NCI-H748 (cell line): Measurements from ENCODE around the gene HAL.
A peak's percentile ranks its signal among the peaks of the same experiment; 100 is the strongest.
"Not testable (repeated sequence)": the region's sequence is repeated elsewhere in the genome, so short reads cannot be mapped to it uniquely, and the experiment has no call there.

Experiments
- DNase-seq: peaks from one replicate; lab custom pipeline; 2025; ENCODE audit not compliant: unreplicated experiment; lab: John Stamatoyannopoulos, UW

HAL gene

DNA sequence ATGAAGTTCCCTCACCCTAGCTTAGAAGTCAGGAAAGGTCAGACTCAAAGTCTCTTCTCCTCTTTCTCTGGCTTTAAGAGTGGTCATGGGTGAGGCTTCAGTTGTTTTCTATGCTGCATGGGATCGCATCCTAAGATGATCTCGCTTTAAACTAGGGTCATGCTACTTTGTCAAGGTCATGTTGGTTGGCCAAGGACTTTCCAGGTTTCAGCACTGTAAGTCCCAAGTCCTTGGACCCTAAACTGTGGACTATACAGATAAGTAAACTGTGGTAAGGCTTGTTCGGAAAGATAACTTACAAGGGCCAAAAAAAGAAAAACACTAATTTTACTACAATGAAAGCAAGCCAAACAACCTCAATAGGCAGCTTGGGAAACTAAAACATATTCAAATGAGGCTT is 17.4 kb downstream of the HAL start:
- DNase-seq, result no peak

DNA sequence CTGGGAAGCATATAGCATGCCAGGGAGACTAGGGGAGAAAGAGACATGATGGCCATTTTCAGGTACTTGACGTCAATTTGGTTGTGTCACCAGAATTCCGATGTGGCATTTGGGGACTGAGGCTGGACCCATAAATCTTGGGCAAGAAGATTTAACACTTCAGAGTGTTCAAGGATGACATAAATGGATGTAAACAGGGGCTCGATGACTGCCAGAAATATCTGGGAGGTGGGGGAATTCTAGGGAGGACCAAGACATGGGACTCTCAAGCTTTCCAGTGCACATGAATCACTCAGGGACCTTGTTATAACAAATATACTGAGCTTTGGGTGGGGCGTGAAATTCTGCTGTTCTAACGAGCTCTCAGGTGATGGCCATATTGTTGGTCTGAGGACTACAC is 17.8 kb downstream of the HAL start:
- no peak for DNase-seq

DNA sequence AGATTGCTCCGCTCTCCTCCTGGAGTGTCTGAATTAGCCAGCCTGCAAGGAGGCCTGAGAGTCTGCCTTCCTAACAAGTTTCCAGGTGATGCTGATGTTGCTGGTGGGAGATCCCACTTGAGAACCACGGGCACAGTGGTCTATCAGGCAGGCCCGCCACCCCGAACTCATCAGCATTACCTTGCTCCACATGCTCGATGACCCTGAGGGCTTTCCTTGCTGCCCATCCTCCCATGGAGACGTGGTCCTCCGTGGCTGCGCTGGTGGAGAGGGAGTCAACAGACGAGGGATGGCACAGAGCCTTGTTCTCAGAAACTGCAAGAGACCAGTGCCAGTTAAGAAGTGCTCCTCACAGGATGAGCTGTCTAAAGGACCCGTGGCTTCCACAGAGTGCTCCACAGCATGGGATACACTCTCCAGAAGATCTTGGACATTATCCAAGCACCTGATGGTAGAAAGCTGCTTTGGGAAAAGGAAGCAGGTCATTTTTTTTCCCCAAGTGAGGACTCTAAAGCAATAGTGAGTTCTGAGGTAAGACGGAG is 18.3 kb downstream of the HAL start:
- DNase-seq, result no peak

DNA sequence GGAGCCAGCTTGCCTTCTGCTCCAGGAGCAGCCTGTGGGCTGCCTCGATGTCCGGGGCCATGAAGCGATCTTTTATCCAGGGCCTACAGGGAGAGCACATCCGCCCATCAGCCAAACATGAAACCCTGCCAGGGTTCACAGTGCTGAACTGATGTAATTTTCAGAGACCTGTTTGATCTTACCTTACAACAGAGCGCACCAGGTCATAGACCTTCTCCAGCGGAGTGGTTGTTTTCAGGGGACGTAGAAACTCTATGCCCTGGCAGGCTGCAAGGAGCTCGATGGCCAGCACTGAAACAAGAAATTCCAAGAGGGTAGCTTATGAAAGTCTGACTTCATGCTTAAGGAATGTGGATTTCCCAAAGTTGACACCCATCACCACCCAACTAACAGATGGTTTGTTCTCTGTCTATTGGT is 19.7 kb downstream of the HAL start:
- no peak for DNase-seq

DNA sequence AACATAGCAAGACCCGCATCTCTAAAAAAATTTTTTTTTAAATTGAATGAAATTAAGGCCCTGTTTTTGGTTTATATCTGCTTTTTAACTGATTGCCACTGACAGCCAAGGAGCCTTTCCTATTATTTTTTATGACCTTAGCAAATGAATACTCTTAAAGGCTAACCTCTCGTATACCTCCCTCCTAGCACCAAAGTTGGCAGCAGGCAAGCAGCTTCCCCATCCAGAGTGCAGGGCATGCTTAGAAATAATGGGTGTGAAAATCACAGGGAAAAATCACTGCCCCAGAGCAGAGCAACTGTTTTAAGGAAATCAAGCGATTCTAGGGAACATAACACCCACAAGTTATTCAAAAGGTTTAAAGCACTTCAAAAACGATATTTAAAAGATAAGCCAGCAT is 20.7 kb downstream of the HAL start:
- DNase-seq, result no peak

DNA sequence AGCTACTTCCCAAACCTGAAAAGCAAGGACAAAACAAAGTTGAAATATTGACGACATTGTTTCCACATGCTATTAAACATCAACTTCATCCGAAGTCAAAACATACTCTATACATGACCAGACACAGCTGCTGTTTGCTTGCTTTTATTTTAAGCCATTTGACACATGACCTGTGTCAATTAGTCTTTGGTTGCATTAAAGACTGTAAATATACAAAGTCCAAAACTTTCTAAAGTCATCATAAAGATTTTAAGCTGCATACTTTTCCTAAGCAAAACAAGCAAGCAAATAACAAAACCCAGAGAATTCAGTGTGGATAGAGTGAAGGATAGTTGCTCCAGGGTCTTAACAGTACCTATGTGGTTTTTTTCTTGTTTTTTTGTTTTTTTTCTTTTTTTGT is 21.8 kb downstream of the HAL start:
- DNase-seq, result no peak

DNA sequence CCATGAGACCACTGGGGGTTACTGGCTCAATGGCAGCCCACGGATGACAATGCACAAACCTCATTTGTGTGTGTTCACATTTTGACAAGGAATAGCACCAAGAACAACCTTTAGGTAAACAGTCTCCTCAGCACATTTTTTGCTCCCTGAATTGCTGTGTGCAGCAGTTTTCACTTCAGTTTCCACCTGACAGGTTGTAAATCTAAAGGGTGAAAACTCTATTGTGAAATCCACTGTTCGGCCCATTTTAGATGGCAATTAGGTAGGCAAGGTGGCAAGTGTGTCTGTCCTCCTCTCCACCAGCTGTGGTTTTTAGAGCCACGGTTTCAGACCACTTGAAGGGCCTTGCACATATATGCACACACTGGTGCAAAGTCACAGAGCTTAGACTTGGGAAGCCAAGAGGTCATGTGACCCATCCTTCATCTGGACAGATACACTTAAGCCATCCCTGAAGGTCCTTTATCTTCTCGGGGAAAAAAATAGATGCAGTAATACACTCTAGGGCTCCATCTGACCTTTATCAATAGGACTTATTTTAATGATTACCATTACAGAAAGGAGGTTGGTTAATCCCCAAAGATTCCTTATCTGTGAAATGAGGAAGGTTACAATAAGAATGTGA is 23.2 kb downstream of the HAL start:
- no peak for DNase-seq

DNA sequence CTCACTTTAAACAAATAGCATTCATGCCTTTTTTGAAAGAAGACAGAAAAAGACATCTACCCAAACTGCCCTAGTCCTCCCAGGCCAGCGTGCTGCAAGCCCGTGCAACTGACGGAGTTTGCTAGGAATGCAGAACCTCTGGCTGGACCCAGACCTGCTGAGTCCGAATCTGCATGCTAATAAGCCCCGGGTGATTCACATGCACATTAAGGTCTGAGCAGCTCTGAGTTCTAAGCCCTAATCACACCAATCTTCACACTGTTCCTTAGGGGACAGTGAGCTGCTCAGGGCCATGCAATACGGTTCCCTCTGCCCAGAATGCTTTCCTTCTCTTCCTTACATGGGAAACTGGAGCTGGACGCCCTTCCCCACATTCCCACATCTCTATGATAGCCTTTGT is 25.2 kb downstream of the HAL start:
- no peak for DNase-seq

DNA sequence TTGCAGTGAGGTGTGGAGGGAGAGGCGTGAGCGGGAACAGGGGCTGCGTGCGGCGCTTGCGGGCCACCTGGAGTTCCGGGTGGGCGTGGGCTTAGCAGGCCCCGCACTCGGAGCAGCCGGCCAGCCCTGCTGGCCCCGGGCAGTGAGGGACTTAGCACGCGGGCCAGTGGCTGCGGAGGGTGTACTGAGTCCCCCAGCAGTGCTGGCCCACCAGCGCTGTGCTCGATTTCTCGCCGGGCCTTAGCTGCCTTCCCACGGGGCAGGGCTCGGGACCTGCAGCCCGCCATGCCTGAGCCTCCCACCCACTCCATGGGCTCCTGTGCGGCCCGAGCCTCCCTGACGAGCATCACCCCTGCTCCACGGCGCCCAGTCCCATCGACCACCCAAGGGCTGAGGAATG is 27.0 kb downstream of the HAL start:
- not testable (repeated sequence) for DNase-seq

DNA sequence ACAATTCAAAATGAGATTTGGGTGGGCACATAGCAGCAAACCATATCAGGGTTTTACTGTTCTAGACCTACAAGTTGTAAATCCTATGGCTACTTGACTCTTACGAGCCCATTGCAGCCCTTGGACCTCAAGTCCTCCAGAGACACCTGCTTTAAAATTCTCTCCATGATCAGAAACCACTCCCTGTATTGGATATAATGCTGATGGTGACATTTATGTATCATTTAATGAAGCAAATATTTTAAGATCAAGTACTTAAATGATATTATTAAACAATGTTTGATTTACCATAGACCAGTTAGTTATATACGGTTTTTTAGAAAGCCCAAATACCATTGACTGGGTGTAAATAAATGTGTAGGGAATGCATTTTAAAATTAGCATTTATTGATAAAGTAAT is 28.8 kb downstream of the HAL start:
- no peak for DNase-seq

DNA sequence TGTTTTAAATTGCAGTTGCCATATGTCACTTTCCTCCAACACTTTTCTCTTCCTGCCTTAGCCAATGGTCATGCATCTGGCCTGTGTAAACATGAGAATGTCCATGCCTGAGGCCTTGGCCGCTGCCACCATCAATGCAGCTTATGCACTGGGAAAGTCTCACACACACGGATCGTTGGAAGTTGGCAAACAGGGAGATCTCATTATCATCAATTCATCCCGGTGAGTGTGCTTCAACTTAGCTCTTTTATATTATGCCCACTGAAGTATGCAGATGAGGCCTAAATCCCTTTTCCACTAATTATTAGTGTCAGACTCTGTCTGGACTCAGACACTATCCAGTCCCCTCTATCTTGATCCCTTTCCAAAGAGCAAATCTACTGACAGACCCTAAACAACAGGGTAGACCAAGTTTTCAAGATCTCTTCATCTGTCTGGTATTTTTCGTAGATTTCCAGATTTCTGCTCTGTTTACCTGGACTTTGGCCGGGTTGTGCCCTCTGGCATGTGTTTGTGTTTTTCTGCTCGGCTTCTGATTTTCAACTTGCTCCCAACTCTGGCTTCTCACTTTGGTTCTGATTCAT is 29.8 kb downstream of the HAL start:
- no peak for DNase-seq

DNA sequence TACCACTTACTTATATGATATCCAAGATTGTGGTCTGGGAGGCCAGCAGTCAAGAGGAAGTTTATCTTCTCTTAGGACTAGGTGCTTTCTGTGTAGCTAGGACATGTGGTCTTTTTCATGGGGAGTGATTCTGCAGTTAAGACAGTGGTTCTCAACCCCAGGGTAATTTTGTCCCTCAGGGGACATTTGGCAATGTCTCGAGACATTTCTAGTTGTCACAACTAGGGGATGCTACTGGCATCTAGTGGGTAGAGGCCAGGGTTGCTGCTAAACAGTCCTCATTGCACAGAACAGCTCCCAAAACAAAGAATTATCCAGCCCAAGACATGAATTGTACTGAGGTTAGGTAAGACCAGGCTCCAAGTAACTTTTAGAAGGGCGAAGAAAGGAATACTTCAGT is 33.0 kb downstream of the HAL start:
- peak; percentile 19 for DNase-seq

DNA sequence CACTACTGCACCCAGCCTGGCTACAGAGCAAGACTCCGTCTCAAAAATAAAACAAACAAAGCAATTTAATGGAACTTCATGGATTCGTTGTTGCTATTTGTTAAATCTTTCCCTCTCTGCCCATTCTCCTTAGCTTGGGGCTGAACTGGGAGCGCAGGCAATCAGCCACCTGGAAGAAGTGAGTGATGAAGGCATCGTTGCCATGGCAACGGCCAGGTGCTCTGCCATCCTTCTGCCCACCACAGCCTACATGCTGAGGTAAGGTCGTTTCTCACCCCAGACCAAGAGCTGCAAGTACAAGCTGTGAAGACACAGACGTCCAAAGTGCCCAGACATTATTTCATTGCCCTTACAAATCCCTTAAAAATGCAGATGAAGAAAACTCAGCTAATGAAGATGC is 33.9 kb downstream of the HAL start:
- peak; percentile 91 for DNase-seq

DNA sequence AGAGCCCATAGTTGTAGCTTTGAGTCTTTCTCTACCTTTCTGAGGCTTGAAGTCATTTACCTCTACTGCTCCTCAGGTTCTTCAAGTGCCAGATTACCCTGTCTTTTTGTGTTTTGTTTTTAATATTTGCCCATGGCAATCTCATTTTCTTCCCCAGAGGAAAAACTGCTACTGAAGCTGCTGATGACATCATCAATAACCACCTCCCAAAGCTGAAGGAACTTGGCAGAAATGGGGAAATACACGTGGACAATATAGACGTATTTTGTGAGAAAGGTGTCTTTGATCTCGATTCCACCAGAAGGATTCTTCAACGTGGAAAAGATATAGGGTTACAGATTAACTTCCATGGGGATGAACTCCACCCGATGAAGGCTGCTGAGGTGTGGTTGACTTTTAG is 35.9 kb downstream of the HAL start:
- DNase-seq, result no peak

DNA sequence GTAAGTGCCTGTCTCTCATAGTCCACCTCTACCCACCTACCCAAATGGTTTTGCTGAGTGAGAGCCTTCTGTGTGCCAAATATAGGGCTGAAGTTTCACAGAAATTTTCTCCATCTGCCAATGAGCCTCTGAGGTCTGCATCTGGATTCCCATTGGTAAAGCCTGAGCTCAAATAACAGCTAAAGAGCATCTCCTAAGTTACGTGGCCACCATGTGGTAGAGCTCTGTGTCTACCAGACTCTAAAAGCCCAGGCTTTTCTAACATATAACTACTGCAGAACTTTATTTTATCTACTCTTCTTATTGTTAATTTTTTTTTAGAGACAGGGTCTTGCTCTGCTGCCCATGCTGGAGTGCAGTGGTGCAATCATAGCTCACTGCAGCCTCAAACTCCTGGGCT is 37.0 kb downstream of the HAL start:
- peak; percentile 53 for DNase-seq

DNA sequence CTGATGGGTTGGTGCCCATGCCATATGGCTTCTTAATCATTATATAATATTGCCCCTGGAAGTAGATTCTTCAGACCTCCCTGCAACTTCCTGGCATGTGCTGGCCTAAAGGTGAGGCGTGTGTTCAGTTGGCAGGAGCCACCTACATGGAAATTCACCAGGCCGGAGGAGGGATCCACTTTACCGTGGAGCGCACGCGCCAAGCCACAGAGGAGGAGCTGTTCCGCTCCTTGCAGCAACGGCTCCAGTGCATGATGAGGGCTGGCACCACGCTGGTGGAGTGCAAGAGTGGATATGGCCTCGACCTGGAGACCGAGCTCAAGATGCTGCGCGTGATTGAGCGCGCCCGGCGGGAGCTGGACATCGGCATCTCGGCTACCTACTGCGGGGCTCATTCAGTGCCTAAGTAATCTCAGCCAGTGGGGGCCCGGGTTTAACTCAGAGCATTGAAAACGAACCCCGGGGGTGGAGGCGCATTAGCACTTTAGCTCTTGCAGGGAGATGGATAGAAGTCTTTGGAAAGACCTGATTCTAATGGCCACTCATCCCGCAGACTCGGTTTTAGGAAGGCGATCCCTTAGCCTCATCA is 39.5 kb downstream of the HAL start:
- DNase-seq, result no peak

DNA sequence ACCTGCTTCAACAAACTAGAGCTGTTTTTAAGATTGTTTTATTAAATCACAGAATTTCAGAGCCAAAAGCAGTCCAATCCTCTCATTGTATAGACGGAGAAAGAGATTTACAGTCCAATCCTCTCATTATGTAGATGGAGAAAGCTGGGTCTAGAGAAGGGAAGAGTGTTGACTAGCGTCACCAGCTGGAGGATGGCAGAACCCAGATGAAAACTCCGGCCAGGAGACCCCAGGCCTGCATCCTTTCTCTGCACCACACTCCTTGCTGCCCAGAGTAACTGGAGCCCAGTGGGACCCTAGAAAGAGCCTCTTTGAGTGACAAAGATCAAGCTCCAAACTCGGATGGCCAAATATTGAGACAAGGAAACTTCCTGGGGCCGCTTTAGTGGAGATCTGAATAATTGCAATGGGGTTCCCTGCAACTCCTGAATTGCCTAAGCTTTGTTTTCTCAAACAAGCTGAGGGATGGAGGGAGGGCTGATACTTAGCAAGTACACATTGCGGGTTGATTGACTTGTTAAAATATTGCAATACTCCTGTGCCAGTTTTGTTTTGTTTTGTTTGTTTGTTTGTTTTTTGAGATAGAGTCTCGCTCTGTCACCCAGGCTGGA is 40.5 kb downstream of the HAL start:
- DNase-seq, result no peak

DNA sequence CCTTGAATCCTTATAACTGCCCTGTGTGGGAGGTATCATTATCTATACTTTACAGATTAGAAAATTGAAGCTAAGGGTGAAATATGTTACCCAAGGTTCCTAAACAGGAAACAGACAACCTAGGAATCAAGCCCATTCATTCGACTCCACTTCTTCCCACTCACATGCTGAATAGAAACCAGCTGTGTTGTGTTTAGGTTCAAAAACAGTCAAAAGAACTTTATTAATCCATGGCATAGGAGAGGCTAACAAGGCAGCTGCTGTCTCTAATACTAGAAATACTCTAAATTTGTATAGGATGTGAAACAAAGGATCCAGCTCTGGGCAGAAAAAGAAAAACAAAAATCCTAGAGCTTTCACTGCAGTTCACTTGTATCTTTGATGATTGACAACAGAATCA is 43.1 kb downstream of the HAL start:
- peak; percentile 17 for DNase-seq

DNA sequence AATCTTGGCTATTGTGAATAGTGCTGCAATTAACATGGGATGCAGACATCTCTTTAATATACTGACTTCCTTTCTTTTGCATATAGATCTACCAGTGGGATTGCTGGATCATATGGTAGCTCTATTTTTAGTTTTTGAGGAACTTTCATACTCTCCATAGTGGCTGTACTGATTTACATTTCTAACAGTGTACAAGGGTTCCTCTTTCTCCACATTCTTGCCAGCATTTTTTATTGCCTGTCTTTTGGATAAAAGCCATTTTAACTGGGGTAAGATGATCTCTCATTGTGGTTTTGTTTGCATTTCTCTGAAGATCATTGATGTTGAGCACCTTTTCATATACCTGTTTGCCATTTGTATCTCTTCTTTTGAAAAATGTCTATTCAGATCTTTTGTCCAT is 44.6 kb downstream of the HAL start:
- peak; percentile 70 for DNase-seq

DNA sequence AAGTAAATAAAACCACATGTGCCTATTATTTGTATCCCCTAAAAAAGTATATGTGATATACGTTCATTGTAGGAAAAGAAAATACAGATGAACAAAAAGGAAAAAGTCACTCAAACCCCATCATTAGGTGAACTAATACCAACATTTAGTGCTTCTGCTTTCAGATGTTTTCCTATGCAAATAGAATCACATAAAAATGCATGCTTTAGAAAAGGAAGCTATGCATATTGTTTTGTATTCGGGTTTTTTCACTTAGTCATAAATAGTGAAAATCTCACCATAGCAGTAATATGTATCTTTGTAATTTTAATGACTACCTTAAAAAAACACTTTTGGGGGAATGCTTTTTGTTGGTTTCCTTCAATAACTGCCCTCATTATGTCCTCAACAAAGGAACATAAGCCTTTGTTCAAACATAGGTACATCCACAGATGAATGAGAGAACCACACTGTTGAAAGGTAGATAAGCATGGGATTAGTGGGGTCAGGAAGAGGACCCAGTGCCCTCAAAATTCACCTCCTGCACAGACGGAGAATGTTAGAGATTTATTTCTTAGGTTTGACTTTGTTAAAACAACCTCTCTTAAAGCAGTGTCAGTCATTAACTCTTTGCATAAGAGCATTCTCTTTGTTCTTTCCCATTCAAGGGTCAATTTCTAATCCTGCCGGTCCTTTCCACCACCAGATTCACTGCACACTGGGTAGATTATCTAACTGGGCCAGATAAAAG is 46.5 kb downstream of the HAL start:
- peak; percentile 86 for DNase-seq

DNA sequence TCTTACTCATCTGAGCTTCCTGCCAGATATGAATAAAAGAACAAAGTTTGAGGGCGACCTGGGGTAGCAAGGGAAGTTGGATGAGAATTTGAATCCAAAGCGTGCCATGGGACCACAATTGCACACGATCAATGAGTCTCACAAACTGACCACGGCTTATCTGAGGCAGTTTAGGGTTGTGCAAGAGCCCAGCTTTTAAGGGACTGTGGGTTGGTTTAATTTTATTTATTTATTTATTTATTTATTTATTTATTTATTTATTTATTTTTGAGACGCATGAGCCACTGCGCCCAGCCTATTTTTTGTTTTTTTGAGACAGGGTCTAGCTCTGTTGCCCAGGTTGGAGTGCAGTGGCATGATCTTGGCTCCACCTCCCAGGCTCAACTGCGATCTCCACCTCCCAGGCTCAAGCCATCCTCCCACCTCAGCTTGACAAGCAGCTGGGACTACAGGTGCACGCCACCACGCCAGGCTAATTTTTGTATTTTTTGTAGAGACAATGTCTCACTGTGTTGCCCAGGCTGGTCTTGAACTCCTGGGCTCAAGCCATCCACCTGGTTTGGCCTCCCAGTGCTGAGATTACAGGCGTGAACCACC is 51.9 kb downstream of the HAL start:
- DNase-seq, result no peak
